ENCODE measurements around the gene MAD1L1.

The MAD1L1 gene

DNA sequence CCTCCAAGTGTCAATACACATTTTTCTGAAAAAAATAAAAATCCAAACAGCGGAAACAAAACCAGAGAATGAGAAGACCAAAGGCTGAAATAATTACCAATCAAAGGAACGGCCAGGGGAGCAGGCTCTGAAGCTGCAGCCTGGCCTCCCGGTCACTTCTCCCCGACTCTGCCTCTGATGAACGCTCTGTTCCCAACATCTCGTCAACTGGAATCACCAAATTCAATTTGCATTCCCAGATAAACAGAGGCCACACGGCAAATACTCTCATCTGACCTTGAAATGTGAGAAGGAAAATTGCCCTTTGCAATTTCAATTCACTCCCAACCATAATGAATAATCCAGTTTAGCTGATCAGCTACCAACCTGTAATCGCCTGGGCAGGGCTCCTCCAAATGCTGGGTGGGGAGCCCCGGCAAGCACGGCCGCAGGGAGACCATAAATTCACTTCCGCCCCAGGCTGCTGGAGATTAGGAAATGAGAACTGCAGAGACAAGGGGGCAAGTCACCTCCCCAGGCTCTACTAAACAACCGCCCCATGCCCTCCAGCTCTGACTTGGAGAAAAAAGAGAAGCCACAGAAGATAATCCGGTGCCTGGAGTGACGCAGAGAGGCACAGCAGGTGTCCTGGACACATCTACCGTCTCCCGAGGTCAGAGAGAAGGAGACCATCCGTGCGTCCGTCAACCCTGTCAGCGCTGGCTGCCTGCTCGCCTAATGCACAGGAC is 153.2 kb downstream of the MAD1L1 start:
- peaks cover 17% of the 10 kb centered on the region for H3K4me1 Mint-ChIP-seq
- no peaks in the 10 kb centered on the region for H3K9me3 Mint-ChIP-seq
- no peak overlapping the region for H3K27ac Mint-ChIP-seq
- peaks cover 3% of the 10 kb centered on the region for H3K36me3 Mint-ChIP-seq
- H3K4me3 Mint-ChIP-seq, result no peak overlapping the region
- H3K27me3 Mint-ChIP-seq, result no peaks in the 10 kb centered on the region

DNA sequence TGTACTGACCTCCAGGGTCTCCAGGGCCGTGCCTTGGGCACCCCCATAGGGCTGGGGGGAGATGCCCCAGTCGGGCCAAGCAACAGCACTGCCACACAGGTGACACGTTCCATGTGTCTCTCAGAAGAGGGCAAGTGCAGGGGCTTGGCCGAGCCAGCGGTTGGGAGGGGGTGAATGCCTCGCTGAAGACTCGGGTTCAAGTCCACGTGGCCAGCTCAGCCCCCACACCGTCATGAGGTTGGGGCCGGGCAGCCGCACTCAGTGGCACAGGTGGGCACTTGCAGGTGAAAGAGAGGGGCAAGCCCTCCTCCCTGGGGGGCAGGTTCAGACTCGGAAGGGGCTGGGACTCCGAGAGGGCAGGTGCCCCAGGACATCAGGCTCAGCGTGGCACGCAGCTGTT is 153.8 kb downstream of the MAD1L1 start:
- H3K4me1 Mint-ChIP-seq, result peaks cover 11% of the 10 kb centered on the region
- peaks cover 3% of the 10 kb centered on the region for H3K36me3 Mint-ChIP-seq
- no peak overlapping the region for H3K4me3 Mint-ChIP-seq
- no peaks in the 10 kb centered on the region for H3K9me3 Mint-ChIP-seq
- no peaks in the 10 kb centered on the region for H3K27me3 Mint-ChIP-seq
- H3K27ac Mint-ChIP-seq, result no peak overlapping the region

DNA sequence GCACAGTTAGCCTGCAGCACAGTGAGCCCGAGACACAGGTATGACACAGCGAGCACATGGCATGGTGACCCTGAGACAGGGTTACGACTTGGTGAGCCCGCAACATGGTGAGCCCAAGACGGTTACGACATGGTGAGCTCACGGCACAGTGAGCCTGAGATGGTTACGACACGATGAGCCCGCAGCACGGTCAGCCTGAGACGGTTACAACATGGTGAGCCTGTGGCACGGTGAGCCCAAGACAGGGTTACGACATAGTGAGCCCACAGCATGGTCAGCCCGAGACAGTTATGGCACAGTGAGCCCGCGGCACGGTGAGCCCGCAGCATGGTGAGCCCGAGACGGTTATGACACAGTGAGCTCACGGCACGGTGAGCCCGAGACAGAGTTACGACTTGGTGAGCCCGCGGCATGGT is 156.1 kb downstream of the MAD1L1 start:
- Mint-ChIP-seq H3K27ac (no peak overlapping the region), H3K4me1 (peaks cover 13% of the 10 kb centered on the region), H3K36me3 (no peaks in the 10 kb centered on the region)

DNA sequence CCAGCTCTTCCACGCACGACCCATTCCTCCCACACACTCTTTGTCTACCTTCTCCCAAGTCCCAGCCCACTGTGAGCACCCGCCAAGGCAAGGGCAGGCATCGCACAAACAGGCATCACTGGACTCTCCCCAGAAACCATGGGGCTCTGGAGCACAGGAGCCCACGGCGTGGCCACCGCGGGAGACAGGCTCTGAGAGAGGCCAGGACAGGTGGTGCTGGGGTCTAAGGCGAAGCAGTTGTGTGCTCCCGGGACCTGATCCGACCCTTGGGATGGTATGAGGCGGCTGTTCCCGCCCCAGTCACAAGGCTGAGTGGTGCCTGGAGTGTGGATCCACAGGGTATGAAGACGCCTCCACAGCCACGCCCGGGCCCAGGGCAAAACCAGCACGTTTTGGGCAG is 156.9 kb downstream of the MAD1L1 start:
- Mint-ChIP-seq H3K27ac (no peak overlapping the region), H3K9me3 (no peaks in the 10 kb centered on the region), H3K27me3 (no peaks in the 10 kb centered on the region), H3K4me1 (peaks cover 13% of the 10 kb centered on the region), H3K36me3 (no peaks in the 10 kb centered on the region), H3K4me3 (no peak overlapping the region)

More for the DNA sequence above, 156.1 kb downstream of the MAD1L1 start:
- Mint-ChIP-seq H3K27me3 (no peaks in the 10 kb centered on the region), H3K4me3 (no peak overlapping the region), H3K9me3 (no peaks in the 10 kb centered on the region)

DNA sequence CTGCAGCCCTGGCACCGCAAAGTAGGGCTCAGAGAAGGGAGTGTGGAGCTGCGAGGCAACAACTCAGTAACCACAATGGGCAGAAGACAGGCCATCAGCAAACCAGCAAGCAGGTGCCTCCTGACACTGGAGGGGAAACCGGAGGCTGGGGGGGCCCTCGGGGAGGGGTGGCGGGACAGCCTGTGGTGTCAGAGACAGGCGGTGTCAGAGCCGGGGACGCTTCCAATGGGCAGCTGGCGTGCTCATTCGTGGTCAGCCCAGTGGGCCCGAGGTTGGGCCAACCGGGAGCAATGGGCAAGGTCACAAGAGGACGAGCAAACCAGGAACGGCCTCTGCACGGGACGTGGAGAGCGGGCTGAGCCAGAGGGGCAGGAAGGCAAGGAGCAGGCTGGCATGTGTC is 158.1 kb downstream of the MAD1L1 start:
- Mint-ChIP-seq H3K4me1 (peaks cover 11% of the 10 kb centered on the region), H3K36me3 (no peaks in the 10 kb centered on the region), H3K9me3 (no peaks in the 10 kb centered on the region), H3K4me3 (no peak overlapping the region), H3K27ac (no peak overlapping the region), H3K27me3 (no peaks in the 10 kb centered on the region)

DNA sequence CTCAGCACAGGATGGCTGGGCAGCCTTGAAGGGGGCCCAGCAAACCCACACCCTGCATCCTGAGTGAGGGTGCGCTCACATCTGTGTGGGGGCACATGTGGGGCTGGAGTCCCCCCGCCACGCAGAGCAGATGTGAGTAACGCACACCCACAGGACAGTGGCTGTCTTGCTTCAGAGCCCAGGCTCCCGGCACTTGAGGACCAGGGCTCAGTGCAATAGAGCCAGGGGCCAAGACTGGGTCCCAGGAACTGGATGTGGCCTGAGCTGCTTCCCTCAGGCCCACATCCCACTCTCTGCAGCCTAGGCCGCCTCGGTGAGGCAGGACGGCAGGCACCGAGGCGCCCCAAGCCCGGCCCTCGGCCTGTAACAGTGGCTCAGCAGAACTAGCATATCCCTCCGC is 159.9 kb downstream of the MAD1L1 start:
- peaks cover 9% of the 10 kb centered on the region for H3K4me1 Mint-ChIP-seq
- no peaks in the 10 kb centered on the region for H3K9me3 Mint-ChIP-seq
- H3K27me3 Mint-ChIP-seq, result no peaks in the 10 kb centered on the region
- H3K36me3 Mint-ChIP-seq, result no peaks in the 10 kb centered on the region
- no peak overlapping the region for H3K27ac Mint-ChIP-seq
- H3K4me3 Mint-ChIP-seq, result no peak overlapping the region

DNA sequence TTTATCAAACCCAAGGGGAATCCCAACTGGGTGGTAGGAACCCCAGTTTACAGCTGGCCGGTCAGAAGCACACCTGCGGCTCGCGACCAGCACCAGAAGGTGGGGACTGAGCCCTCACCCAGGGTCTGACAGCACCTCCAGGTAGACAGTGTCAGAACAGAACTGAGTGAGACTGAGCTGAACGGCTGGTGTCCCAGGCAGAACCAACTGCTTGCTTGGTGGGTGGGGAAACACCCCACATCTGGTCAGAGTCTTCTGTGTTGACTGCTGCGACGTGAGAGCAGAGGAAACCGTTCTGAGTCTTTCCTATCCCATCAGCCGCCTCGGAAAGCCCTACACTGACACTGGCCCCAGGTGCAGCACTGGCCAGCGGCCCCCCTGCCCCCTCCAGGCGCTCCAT is 160.7 kb downstream of the MAD1L1 start:
- Mint-ChIP-seq H3K27me3 (no peaks in the 10 kb centered on the region), H3K36me3 (no peaks in the 10 kb centered on the region), H3K9me3 (no peaks in the 10 kb centered on the region), H3K27ac (no peak overlapping the region), H3K4me3 (no peak overlapping the region), H3K4me1 (peaks cover 12% of the 10 kb centered on the region)

DNA sequence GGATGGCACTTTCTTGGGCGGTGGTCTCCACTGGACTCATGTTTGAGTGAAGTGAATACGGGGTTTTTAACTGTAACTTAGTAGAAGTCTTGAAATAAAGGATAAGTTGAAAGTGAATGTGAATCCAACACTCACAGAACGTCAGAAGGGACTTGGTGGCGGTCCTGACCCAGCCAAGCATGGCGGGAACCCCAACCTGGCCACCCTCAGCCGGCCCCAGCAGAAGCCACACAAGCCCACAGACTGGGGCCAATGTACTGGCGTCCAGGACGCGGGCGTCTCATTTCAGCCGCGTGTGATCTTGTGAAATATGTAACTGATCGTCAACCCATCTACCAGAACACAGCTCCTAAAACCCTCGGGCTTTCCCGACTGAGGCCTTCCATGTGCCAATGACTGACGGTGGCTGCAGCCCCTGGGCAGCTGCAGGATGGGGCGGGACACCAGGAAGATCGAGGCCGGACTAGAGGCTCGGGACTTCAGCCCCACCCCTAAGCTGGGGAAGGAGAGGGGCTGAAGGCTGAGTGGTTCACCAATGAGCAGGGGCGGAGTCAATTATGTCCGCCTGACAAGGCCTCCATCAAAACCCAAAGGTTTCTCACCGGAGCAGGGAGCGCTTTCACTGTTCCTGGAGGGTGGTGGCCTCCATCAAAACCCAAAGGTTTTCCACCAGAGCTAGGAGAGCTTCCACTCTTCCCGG is 161.5 kb downstream of the MAD1L1 start:
- Mint-ChIP-seq H3K4me3 (no peak overlapping the region), H3K4me1 (peaks cover 16% of the 10 kb centered on the region), H3K27ac (no peak overlapping the region), H3K9me3 (no peaks in the 10 kb centered on the region), H3K36me3 (no peaks in the 10 kb centered on the region), H3K27me3 (no peaks in the 10 kb centered on the region)

DNA sequence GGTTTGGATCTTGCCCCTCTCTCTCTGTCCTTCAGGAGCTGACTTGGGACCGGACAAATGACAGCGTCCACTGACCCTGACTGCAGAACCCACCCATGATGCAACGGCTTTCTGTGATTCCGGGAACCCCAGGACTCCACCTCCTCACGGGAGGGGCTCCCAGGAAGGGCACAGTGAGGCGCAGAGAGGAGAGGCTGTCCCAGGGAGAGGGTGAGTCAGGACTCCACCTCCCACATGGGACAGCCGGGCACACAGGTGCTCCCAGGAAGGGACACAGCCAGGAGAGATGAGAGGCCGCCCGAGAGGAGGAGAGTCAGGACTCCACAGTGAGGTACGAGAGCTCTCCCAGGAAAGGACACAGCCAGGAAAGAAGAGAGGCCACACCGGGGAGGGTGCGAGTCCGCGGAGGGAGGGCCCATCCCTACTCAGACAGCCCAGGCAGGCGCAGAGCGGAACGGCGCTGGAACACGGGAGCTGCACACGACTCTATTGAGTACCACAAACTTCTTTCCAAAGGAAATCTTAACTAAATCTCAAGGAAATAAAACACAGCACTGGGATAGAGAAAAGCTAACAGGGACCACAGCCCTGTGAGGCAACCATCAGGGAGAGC is 162.5 kb downstream of the MAD1L1 start:
- H3K4me1 Mint-ChIP-seq, result peaks cover 24% of the 10 kb centered on the region
- H3K27ac Mint-ChIP-seq, result peak overlapping the region; percentile 19
- no peak overlapping the region for H3K4me3 Mint-ChIP-seq
- H3K27me3 Mint-ChIP-seq, result no peaks in the 10 kb centered on the region
- no peaks in the 10 kb centered on the region for H3K36me3 Mint-ChIP-seq
- no peaks in the 10 kb centered on the region for H3K9me3 Mint-ChIP-seq

DNA sequence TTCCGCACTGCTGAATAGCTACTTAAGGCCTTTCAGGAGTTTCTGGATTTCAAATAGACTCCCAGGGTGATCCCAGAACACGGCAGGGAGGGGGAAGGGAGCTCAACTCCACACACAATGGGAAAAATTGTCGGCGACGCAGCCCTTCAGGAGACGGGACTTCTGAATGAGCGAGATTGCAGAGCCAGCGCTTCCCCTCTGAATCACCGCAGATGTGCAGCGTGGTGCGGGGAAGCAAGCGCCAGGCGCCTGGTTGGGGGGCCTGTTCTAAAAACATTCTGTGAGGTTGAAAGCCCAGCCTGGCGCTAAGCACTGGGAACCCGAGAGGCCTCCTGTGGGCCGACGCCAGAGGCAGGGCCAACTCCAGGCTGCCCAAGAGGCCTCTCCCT is 163.3 kb downstream of the MAD1L1 start:
- peaks cover 27% of the 10 kb centered on the region for H3K4me1 Mint-ChIP-seq
- no peaks in the 10 kb centered on the region for H3K36me3 Mint-ChIP-seq
- no peak overlapping the region for H3K27ac Mint-ChIP-seq
- no peaks in the 10 kb centered on the region for H3K9me3 Mint-ChIP-seq
- no peaks in the 10 kb centered on the region for H3K27me3 Mint-ChIP-seq
- H3K4me3 Mint-ChIP-seq, result no peak overlapping the region

DNA sequence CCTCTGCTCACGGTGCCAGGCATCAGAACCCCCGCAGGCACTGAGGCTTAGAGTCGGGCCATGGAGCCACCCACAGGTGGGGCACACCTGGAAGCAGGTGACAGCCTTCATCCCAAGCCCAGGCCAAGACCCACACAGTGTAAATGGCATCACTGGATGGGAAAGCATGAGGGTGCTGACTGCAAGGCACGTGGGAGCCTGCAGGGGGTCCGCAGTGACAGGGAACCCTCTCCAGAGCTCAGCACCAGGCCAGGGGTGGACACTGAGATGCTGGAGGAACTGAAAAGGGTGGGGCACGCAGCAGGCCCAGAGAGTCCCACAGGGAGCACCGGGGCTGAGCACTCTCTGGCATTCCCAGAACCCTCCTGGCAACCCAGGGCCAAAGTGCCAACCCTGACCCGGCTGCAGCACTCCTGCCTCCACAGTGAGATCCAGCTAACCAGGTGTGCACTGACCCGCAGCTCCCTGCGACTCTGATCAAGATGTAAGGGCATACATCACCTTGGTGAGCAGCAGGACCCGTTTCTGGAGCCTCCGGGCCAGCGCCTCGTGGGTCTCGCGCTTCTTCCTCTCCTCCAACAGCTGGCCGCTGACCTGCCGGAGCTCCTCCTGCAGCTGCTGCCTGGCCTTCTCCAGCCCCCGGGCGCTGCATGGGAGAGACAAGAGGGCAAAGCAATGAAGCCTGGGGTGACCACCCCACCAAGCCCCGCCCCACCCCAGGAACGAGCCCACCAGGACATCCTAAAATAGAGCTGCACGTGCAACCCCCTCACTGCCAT is 163.9 kb downstream of the MAD1L1 start:
- Mint-ChIP-seq H3K36me3 (no peaks in the 10 kb centered on the region), H3K4me1 (peaks cover 32% of the 10 kb centered on the region), H3K4me3 (no peak overlapping the region), H3K27ac (no peak overlapping the region), H3K27me3 (no peaks in the 10 kb centered on the region), H3K9me3 (no peaks in the 10 kb centered on the region)

DNA sequence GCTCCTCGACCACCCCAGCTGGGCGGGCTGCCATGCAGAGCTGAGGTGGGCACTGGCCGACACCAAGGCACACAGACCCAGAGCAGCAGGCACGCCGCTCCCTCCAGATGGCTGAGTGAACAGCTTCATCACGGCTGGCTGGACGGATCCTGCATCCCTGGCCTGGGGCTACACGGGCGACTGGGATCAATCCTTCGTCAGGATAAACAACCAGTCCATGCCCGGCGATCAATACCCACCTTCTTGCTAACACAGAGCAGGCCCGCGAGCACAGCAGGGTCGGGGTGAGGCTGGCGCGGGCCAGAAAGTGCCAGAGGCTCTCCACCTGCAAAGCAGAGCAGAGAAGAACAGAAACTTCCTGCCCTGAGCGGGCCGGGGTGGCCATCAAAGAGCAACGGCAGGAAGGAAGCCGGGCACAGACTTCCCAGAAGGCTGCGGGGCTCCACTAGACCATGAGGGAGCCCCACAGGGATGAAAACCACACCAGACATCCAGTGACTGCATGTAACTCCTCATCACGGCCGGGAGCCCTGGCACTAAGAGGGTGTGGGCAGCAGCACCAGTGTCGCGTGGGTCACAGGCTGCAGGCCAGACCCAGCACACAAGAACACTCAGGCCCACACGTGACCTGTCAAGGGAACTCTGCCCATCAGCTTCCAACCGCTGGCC is 166.4 kb downstream of the MAD1L1 start:
- H3K9me3 Mint-ChIP-seq, result no peaks in the 10 kb centered on the region
- peak overlapping the region; percentile 78 for H3K4me3 Mint-ChIP-seq
- H3K36me3 Mint-ChIP-seq, result no peaks in the 10 kb centered on the region
- peak overlapping the region; percentile 80 for H3K27ac Mint-ChIP-seq
- H3K4me1 Mint-ChIP-seq, result peaks cover 39% of the 10 kb centered on the region
- H3K27me3 Mint-ChIP-seq, result no peaks in the 10 kb centered on the region

DNA sequence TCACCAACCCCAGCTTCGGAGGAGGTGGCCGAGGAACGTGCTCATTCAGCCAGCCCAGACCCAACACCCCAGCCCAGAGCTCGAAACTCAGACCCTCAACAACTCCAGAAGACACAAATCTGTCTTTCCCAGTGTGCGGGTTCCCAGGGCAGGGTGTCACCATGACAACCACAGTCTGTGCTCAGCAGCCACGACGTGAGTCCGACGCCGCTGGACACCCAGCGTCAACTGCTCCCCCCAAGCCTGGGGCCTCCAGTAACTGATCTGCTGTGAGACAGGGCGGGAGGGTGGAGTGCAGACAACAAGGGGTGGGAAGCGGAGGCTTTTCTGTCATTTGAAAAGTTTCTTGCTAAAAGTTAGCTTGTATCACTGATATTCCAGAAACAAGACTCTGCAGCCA is 167.2 kb downstream of the MAD1L1 start:
- no peaks in the 10 kb centered on the region for H3K36me3 Mint-ChIP-seq
- H3K27me3 Mint-ChIP-seq, result no peaks in the 10 kb centered on the region
- peaks cover 39% of the 10 kb centered on the region for H3K4me1 Mint-ChIP-seq

DNA sequence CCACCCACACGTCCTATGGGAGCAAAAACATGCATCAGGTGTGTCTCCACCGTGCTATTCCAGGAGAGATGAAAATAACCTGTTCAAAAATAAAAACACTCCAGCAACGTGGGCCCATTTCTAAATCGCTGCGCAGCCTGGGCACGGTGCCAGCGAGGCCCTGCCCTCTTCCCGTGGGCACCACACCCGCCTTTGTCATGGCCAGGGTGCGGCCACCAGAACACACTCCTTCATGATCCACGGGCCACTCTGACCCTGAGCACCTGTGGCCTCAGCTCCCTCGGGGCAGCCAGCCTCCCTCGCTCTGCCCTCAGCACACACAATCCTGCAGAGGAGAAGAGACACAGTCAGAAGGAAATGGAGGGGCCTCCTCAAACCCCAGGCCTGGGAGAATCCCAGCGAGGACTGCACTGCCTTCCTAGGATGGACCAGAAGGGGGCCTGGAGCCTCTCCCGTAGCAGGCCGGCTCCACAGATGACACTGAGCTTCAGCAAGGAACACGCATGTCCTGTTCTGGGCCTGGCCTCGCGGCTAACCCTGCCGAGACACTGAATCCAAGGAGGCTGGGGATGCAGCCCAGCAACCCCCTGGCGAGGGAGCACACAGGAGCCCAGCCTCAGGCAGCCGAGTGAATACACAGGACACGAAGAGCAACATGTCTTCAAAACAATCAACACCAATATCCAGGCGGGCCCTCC is 169.0 kb downstream of the MAD1L1 start:
- H3K9me3 Mint-ChIP-seq, result no peaks in the 10 kb centered on the region
- no peaks in the 10 kb centered on the region for H3K27me3 Mint-ChIP-seq
- peaks cover 2% of the 10 kb centered on the region for H3K36me3 Mint-ChIP-seq
- no peak overlapping the region for H3K27ac Mint-ChIP-seq
- peak overlapping the region; percentile 33 for H3K4me3 Mint-ChIP-seq
- peaks cover 39% of the 10 kb centered on the region for H3K4me1 Mint-ChIP-seq

More for the DNA sequence above, 167.2 kb downstream of the MAD1L1 start:
- H3K4me3 Mint-ChIP-seq, result no peak overlapping the region
- no peak overlapping the region for H3K27ac Mint-ChIP-seq
- no peaks in the 10 kb centered on the region for H3K9me3 Mint-ChIP-seq

DNA sequence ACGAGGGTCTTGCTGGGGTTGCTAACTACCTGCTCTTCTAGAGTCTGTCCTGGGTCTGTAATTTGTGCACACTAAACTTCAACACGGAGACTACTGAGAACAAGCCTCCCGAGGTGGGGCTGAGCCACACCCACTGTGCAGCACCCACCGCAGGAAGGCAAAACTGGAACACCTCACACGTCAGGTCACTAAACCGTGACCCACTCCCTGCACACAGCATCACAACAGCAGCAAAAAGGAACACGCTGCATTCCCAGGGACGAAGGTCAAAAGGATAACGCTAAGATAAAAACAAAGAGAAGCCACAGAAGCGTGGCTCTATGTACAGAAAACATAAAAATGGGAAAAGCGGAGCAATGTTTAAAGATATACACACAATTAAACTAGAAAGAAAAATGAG is 170.1 kb downstream of the MAD1L1 start:
- no peaks in the 10 kb centered on the region for H3K27me3 Mint-ChIP-seq
- no peaks in the 10 kb centered on the region for H3K9me3 Mint-ChIP-seq
- peaks cover 36% of the 10 kb centered on the region for H3K4me1 Mint-ChIP-seq
- H3K4me3 Mint-ChIP-seq, result no peak overlapping the region
- peaks cover 2% of the 10 kb centered on the region for H3K36me3 Mint-ChIP-seq
- no peak overlapping the region for H3K27ac Mint-ChIP-seq

Data from activated naive CD4-positive, alpha-beta T cell treated with anti-CD3 and anti-CD28 coated beads, Interleukin-2, amount 50 U/mL, for 24 hours (primary cell).